NCI-H524 treated with DMSO at 0.1 percent for 48 hours (cell line): ENCODE results near the gene GRIA3.
"Not testable (repeated sequence)": the region's sequence is repeated elsewhere in the genome, so short reads cannot be mapped to it uniquely, and the experiment has no call there.

Source experiments
- DNase-seq: peaks from one replicate; lab custom pipeline; 2025; lab: John Stamatoyannopoulos, UW

GRIA3 gene

DNA sequence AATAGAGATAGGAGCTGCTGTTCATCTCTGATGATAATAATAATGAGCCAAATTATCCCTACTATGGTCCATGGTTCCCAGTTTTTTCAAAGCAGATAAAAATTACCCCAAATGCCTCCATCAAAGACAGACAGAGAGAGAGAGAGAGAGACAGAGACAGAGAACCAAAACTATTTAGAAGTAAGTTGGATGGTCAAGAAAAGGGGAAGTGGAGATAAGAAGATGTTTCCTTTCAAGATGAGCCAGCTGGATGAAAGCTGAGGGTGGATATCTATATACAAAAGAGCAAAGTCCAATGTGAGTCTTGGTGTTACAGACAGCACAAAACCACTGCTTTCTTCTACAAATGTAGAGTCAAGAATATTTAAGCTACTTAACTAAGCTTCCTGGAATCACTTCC is 173.9 kb downstream of the GRIA3 start:
- DNase-seq, result no peak

DNA sequence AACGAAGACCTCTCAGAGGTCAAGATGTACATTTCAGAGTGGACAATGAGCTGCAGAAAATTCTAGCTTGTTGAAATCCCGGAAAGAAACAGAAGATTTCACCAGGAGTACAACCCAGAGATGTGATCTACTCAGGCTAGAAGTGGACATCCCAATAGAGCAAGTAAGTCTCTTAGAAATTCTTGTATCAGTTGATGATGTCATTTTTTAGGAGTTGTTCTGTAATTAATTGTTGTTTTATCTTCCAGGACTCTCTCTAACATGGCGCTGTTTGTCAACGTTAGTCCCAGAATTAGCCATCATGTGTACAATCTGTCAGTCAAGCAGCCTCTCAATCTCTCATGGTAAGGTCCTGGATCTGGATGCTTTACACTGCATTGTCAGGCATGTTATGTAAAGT is 174.4 kb downstream of the GRIA3 start:
- no peak for DNase-seq

DNA sequence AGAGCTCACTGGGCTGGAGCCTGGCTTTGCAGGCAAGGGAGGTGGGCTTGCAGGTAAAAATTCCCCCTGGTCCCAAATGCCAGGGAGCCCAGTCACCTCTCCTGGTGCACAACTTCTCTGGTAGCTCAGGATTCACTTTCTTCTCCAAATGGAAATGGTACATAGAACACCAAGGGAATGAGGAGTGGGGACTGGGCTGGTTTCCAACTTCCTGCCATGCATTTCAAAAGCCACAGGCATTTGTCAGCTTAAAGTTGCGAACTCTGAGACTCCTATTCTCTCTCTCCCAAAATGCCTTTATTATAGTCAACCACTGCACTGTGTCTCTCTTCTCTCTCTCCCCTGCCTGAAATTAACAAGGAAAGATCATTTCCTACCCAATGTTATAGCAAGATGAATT is 177.3 kb downstream of the GRIA3 start:
- DNase-seq, result no peak

DNA sequence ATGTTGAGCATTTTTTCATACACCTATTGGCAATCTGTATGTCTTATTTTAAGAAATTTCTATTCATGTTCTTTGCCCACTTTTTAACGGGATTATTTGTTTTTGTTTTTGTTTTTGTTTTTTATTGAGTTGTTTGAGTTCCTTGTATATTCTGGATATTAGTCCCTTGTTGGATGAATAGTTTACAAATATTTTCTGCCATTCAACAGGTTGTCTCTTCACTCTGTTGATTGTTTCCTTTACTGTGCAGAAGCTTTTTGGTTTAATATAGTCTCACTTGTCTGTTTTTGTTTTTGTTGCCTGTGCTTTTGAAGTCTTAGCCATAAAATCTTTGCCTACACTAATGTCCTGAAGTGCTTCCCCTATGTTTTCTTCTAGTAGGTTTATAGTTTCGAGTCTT is 202.1 kb downstream of the GRIA3 start:
- not testable (repeated sequence) for DNase-seq

DNA sequence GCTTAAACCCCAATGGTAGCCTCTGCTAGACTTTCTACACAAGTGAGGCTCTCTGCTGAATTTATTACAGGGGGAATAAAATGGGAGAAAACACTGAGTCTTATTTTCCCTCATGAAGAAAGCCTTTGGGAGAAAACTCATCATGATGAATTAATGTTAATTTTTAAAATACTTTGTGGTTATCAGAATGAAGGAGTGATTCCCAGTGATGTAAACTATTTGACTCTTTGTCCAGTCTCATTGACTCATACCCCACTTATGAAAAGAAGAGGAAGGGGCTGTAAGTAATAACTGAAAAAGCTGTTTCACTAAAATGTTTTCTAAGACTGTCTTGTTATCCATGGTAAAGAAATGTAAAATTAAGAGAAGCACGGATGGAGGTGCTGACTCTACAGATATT is 208.8 kb downstream of the GRIA3 start:
- no peak for DNase-seq

DNA sequence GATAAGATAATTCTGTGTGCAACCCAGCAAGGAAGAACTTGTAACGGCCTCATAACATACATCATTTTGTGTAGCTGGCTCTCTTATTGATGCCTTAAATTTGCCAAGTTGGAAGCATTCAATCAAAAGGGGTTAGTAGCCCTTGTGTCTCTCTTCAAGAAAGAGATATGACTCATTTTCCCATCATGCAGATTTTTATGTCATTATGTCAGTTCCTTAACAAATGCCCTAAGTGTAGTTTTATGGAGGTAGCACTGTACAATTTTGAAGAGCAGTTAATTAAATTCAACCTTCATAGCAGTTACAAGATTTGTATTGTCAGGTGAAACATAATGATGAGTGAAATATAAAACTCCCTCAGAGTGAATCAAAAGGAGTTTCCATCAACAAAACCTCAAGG is 215.6 kb downstream of the GRIA3 start:
- DNase-seq, result no peak

DNA sequence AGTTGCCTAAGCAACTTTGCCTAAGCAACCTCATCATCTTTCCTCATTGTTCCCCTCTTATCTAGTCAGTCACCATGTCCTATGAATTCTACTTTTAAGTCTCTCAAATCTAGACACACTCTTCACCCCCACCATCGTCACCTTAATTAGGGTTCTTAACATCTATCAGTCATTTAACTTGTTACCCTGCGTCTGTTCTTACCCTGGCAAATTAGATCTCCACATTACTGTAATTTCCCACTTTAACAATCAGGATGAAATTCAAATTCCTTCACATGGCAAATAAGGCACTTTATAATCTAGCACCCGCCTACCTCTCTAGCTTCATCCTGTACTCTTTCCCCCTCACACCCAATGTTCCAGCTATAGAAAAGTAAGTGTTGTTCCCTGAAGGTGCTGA is 221.2 kb downstream of the GRIA3 start:
- no peak for DNase-seq

DNA sequence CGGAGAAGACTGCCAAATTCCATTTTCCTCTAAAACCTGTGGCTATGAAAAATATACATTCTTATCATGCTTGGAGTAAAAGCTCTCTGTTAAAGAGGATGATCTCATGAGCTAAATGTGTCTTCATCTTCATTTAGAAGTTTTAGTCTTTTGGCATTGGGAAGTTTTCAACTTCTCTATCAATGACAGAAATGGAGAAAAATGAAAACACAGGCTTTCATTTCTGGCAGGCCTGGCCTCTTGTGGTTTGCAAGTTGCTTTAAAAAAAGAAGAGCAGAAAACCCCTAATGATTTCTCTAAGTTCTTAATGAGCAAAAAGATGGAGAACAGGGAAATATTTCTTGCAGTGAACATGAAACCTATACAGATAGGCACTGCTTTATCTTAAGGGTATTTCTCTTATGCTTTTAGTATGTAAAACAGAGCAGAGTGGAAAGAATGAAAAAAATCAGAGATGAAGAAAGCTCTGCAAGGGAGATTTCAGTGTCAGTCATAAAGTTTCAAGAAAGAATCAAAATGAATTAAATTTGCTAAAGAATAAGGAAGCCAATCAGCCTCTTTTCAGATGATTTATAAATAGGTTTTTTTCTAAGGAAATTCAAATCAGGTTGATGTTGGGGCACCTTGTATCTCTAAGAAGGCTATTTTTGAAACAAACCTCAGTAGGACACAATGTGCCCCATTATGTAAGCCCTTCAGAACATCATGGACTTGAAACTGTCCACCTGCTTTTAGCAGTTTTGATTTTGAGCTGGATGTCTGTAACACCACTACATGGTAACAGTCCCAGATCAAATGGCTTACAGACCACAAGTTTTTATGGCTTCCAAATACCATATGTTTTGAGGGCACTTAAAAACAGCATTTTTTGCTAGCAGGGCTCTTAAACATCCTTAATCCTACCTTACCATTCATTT is 225.0 kb downstream of the GRIA3 start:
- peak; percentile 1 for DNase-seq

DNA sequence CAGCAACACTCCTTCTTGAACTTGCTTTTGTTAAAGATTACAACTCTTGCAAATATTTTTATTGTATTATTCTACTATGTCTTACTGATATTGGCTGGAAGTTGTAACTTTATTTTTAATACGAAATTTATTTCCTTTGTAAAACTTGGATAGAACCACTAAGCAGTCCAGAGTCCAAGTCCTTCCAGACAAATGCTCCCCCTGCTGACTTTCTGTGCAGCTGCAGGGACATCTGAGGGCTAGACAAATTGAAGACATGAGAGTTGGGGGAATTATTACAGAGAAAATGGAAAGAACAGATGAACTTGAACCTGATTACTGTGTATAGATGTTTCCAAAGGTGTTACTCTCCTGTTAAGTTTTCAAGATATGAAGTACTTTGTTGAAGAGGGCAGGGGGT is 238.8 kb downstream of the GRIA3 start:
- DNase-seq, result no peak

DNA sequence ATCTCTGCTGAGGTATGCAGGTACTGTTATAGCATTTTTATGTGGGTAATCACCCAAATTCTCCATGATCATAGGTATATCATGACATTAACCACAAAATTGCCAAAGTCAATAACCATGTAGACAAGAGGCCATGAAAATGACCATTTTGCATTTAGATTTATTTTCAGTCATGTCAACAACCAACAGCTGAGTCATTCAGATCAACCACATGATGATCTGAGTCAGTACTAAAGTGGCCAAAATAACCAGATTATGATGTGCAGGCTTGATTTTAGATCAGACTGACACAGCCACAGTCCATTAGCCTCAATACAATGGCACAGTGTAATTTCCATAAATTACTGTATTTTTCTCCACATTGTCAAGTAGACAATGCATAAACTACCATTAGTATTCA is 240.5 kb downstream of the GRIA3 start:
- DNase-seq, result no peak

DNA sequence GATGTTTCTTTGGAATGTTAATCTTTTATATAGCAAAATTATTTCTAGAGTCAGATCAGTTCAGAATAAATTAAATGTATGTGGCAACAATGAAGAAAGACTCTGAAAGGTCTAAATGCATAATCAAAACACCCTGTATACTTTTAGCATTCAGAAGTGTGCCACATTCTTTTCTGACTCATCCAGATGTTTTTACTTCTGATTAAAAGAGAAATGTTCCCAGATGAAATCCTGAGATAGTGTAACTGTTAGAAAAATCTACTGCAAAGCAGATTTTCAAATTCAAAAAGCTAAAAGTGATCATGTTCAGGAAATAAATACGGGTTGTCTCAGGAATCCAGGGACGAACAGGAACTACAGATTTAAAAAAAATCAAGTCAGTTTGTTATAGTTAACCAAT is 241.4 kb downstream of the GRIA3 start:
- no peak for DNase-seq

DNA sequence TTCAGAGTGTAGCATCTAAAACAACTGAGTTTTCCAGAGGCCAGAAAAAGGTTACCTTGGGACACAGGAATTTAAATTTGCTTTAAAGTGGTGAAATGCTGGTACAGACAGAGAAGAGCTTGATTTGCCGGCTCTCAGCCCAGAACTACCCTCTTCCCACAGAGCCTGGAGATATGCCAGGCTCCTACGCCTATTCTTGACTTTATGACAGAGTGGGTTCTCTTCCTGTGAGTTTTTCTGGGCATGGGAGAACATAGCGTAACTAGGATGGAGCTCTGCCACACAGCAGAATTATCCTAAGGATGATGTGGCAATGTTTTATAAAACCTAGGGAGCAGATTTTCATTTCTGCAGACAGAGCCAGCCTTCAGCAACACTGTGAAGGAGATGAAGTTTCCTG is 241.8 kb downstream of the GRIA3 start:
- no peak for DNase-seq

DNA sequence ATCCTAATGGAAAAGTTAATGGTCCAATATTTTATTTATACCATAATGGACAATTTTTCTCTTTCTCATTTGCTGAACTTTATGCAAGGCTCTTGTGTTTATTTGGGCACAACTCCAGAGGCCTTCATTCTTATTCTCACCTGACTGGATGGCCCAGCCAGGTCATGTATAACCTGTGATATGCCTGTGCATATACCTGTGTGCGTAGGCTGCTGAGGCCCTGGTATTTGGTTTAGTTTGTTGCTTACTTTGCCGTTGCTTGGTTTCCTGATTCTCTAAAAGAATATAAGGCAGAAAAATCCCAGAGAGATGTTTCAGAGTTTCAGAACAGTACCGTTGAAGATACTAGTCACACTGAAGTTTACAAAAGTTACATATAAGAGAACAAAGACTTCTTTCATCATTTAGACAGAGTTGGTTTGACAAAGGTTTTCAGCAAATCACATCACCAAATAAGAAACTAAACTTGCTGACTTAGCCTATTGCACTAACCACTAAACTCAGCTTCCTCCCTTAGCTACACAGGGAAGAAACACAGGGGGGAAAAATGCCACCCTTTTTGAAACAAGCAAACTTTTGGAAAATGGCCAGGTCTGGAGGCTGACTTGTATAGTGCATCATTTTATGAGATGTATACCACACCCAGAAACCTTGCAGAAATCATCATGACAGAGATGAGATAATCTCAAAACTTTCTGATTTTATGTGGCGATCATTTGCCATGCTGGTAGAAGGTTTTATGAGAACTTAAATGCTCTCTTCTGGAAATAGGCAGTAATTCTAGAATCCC is 248.5 kb downstream of the GRIA3 start:
- DNase-seq, result no peak

DNA sequence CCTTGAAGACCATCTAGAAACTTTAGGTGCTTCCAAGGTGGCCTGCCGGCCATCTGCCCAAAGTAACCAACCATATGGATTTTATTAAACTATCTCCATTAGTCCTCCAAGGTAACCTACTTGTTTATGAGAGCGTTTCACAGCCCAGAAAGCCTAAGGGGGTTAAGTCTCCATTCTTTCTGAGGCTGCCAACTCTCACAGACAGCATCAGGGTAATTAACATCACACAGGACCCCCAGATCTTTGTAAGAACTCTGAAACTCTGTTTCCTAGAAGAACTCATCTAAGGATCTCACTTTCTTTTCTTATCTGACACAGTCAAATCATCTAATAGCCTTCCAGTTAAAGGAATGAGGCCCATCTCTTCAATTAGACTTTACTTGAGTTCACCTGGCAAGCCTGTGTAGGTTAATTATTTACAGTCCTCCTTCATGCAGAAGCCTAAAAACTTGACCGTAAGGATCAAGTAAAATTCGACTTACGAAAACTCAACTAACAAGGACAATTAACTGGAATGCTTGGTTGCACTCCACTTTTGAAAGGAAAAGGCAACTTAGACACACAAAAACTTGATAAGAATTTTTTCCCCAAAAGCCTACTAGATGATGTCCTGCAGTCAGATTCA is 252.5 kb downstream of the GRIA3 start:
- DNase-seq, result no peak

DNA sequence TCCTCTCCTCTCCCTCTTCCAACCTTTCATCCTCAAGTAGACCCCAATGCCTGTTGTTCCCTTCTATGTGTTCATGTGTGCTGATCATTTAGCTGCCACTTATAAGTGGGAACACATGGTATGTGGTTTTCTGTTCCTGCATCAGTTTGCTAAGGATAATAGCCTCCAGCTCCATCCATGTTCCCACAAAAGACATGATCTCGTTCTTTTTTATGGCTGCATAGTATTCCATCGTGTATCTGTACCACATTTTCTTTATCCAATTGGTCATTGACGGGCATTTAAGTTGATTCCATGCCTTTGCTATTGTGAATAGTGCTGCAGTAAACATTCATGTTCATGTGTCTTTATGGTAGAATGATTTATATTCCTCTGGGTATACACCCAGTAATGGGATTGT is 255.8 kb downstream of the GRIA3 start:
- not testable (repeated sequence) for DNase-seq

DNA sequence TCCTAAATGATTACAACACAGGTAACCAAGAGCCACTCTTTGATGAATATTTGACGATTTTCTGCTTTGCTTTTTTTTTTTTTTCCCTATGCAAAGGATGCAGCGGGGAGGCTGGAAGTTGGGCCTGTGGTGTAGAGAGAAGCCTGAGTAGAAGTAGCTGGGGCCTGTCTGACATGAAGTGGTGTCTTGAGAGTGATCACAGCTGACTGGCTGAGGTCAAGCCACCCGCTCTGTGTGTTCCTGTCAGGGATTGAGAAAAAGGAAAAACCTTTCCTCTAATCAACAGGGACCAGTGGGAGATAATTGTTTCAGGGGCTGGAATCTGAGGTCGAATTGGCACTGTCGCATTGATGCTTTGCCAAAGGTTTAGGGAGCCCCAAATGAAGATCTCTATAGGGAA is 258.7 kb downstream of the GRIA3 start:
- DNase-seq, result no peak

DNA sequence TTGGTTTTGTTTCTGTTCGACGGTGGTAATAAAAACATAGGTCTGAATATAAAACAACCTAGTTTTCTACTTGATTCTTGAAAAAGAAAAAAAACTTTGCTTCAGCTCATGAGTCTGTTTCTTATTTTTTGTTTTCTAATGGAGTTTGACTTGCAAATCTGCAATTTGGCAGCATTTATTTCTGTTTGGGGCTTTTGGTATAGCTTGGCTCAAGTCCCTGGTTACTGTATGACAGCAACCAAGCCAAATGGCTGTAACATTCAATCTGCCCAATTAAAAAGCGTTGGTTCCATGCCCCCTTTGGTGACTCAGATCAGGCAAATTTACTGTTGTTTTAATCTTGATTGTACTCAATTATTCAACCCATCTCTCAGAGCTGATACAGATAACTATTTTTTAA is 263.4 kb downstream of the GRIA3 start:
- DNase-seq, result no peak

DNA sequence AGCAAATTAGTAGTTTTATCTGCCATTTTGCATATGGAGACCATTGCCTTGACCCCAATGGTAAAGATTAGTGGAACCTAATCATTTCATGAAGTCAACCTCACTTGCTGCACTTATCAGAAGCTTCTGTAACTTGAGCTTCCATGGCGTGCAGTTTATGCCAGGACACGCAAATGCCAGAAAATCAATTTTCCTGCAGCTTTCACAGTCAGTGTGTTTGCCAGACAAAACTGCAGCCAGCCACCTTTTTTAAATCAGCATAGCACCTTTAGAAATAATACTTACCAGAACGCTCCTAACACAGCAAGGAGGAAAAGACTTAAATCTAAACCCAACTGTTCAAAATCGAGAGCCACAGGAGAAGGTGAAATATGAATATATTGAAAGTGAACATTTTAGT is 265.3 kb downstream of the GRIA3 start:
- DNase-seq, result no peak

DNA sequence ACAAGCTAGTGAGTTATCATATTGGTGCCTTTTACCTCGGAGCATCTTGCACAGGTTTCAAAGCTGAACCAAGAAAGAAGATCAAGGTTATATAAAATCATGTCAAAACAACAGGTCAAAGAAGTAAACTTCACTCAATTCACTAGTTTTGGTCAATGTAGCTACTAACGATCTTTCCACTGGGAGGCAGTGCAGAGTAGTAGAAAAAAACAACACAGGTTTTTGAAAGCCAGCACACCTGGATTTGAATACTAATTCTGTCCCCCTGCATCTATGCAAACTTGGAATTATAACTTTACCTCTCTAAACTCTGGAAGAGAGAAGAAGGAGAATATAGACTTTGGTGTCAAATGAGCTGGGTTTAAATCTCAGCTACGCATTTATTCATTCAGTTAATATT is 266.1 kb downstream of the GRIA3 start:
- DNase-seq, result no peak

DNA sequence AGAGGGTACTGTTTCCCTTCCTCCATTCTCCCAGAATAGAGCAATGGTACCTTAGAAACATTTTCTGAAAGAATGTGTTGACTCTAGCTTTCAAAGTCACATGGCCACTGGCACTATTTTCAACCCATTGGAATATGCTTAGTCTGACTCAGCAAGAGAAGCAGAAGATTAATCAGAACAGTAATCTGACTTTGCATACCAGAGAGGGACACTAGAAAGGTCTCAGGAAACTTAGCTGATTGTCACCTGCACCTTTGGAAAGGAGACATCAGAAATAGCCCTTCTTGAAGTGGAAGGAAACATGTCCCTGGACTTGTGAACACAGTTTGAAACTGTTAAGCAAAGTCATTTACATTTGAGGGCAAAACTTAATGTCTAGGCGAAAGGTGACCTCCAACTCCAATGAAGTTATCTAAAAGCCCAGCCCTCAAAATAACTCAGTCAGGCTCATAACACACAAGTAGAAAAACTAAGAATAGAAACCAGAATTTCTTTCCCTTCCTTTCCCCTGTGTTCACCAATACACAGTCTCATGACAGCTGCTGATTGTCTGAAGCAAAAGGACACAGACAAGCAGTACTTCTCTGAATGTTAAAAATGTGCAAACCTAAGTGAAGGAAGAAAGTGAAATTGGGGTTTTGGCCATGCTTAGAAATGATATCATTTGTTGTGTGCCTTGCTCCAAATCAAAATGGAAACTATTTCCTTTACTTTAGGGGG is 270.8 kb downstream of the GRIA3 start:
- no peak for DNase-seq

DNA sequence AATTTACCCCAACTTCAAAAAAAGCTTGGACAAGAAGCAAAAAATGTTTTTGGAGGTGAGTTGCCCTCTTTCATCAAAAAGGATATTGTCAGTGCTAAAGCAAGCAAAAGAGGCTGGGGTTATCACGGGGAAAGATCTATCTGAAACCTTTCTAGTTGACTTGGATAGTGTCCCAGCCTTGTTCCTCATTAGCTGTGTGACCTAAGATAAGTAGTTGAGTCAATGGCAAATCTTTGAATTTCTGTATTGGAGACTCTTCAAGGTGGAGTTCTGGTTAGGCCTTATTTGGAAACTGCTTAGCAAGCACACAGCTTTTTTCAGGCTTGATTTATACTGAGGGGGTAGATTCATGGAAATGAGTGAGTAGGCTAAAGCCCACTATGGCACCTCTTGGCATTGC is 271.6 kb downstream of the GRIA3 start:
- DNase-seq, result no peak

DNA sequence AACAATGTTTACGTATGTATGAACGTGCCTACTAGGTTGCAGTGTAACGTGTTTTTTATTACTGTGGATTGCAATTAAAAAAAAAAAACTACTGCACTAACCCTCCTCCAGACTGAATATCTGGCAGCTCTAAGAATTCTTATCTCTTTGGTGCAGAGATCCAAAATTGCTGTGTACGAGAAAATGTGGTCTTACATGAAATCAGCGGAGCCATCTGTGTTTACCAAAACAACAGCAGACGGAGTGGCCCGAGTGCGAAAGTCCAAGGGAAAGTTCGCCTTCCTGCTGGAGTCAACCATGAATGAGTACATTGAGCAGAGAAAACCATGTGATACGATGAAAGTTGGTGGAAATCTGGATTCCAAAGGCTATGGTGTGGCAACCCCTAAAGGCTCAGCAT is 280.6 kb downstream of the GRIA3 start:
- no peak for DNase-seq
